ENCODE data around the gene AUH. TPM values are rescaled to one million over a fixed set of nuclear protein-coding genes. Genes with fewer than 3 reads are reported as not detected.
"Not testable (repeated sequence)": the region's sequence is repeated elsewhere in the genome, so short reads cannot be mapped to it uniquely, and the experiment has no call there.

The AUH gene
- total and polyA plus RNA-seq, 9 of the 15 experiments (the other 6 are each of a cell fraction or from before 2014, with no cell fraction given) = 3.4 to 29.0 (median 10.1) TPM

DNA sequence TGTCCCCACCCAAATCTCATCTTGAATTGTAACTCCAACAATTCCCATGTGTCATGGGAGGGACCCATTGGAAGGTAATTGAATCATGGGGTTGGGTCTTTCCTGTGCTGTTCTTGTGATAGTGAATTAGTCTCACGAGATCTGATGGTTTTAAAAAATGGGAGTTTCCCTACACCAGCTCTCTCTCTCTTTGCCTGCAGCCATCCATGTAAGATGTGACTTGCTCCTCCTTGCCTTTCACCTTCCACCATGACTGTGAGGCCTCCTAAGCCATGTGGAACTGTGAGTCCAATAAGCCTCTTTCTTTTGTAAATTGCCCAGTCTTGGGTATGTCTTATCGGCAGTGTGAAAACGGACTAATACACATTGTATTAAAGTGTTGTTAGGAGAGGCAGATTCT is 16.3 kb upstream of the AUH start:
- FAIRE-seq; in situ Hi-C loops (cut with MboI); H3K36me3 ChIP-seq (ENCODE audit: control insufficient read depth, insufficient read depth, low read length); H3K27me3 ChIP-seq (ENCODE audit: control insufficient read depth in 2 of 2, insufficient read depth in 2 of 2, low read length in 2 of 2); H3K4me1 ChIP-seq (replicated peaks in 1 of 2; ENCODE audit: control insufficient read depth in 2 of 2, insufficient read depth in 2 of 2, low read length in 2 of 2); DNase-seq (ENCODE audit: extremely low read depth in 1 of 4, low spot score in 3 of 4); H3K79me2 ChIP-seq (ENCODE audit: control insufficient read depth, insufficient read depth, low read length); H3K9me1 ChIP-seq (ENCODE audit: control insufficient read depth, insufficient read depth, low read length); POLR2A ChIA-PET; H3K9me3 ChIP-seq (replicated peaks; ENCODE audit: control insufficient read depth, insufficient read depth, low read depth, low read length); CTCF ChIA-PET (ENCODE audit: low intra/inter-chr PET ratio); H4K20me1 ChIP-seq (replicated peaks; ENCODE audit: control insufficient read depth, insufficient read depth, low read length); H3K4me2 ChIP-seq (ENCODE audit: insufficient read depth, low read length); intact Hi-C loops (cut with micrococcal nuclease); H3K9ac ChIP-seq (ENCODE audit: insufficient read depth in 1 of 2, low read depth in 2 of 2, low read length in 2 of 2); H3K4me3 ChIP-seq; H2AFZ ChIP-seq (ENCODE audit: low read depth, low read length); BruUV-seq (replicated peaks); H3K27ac ChIP-seq (ENCODE audit: extremely low read depth, low read depth, low read length); ATAC-seq: not testable (repeated sequence)
- 47% methylated on average over 3 of the region's 3 CpGs for WGBS (ENCODE audit: insufficient coverage, low coverage, missing lambda C conversion rate)
- TF ChIP-seq CC2D1A (IDR thresholded peaks at IDR 0.05) = 0 out of 2 replicates have a peak, but pooled peaks have one; percentile 13
- TF ChIP-seq ZNF431 (CRISPR knock-in tag; IDR thresholded peaks at IDR 0.05) = peak; percentile 97
- 0 out of 4 replicates have a peak, but pooled peaks of 1 of the 2 experiments have one; percentile 21 for TF ChIP-seq TRIM24 (IDR thresholded peaks at IDR 0.05)
- TF ChIP-seq ZFP36 (IDR thresholded peaks at IDR 0.05; ENCODE audit: low read depth, low read length, partially characterized antibody) = peak; percentile 19

DNA sequence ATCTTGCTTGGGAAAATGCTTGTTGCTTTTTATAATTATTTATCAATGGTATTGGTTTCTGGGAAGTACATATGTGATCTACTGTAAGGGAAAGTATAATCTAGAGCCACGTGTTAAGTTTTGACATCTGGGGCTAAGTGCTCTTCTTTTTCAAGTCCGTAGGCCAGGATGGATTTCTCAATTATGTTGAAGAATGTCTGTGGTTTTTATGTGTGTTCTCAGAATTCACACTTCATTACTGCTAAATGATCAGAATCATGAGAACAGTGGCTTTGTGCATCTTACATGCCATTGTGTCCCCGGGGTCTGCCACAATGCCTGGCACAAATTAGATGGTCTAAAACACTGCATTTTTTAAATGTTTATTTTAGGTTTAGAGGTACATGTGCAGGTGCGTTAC is 14.5 kb upstream of the AUH start:
- 0 out of 2 replicates have a peak overlapping the region, but pooled peaks have one; percentile 3 for H2AFZ ChIP-seq (ENCODE audit: low read depth, low read length)
- H3K9ac ChIP-seq (ENCODE audit: insufficient read depth in 1 of 2, low read depth in 2 of 2, low read length in 2 of 2) = no peak overlapping the region
- ATAC-seq (no peak), DNase-seq (ENCODE audit: extremely low read depth in 1 of 4, low spot score in 3 of 4) (no peak), FAIRE-seq (no peak)
- H3K4me1 ChIP-seq (replicated peaks in 1 of 2; ENCODE audit: control insufficient read depth in 2 of 2, insufficient read depth in 2 of 2, low read length in 2 of 2) = no peaks in the 10 kb centered on the region
- no peaks in the 10 kb centered on the region for H3K9me3 ChIP-seq (replicated peaks; ENCODE audit: control insufficient read depth, insufficient read depth, low read depth, low read length)
- intact Hi-C loops (cut with micrococcal nuclease) = no loop called here
- no peaks in the 10 kb centered on the region for H3K36me3 ChIP-seq (ENCODE audit: control insufficient read depth, insufficient read depth, low read length)
- in situ Hi-C loops (cut with MboI) = no loop called here
- no peaks in the 10 kb centered on the region for H3K9me1 ChIP-seq (ENCODE audit: control insufficient read depth, insufficient read depth, low read length)
- ChIA-PET CTCF (ENCODE audit: low intra/inter-chr PET ratio) (no interaction called here), POLR2A (no interaction called here)
- no peak overlapping the region for H3K4me3 ChIP-seq
- H3K27me3 ChIP-seq (ENCODE audit: control insufficient read depth in 2 of 2, insufficient read depth in 2 of 2, low read length in 2 of 2) = 0 out of 5 replicates have a peak, but pooled peaks cover 0 to 2% of the 10 kb centered on the region in 2 experiments
- H3K27ac ChIP-seq (ENCODE audit: extremely low read depth, low read depth, low read length) = no peak overlapping the region
- H4K20me1 ChIP-seq (replicated peaks; ENCODE audit: control insufficient read depth, insufficient read depth, low read length) = no peaks in the 10 kb centered on the region
- no peak overlapping the region for H3K4me2 ChIP-seq (ENCODE audit: insufficient read depth, low read length)
- H3K79me2 ChIP-seq (ENCODE audit: control insufficient read depth, insufficient read depth, low read length) = no peaks in the 10 kb centered on the region
- TF ChIP-seq, protein P1, sequence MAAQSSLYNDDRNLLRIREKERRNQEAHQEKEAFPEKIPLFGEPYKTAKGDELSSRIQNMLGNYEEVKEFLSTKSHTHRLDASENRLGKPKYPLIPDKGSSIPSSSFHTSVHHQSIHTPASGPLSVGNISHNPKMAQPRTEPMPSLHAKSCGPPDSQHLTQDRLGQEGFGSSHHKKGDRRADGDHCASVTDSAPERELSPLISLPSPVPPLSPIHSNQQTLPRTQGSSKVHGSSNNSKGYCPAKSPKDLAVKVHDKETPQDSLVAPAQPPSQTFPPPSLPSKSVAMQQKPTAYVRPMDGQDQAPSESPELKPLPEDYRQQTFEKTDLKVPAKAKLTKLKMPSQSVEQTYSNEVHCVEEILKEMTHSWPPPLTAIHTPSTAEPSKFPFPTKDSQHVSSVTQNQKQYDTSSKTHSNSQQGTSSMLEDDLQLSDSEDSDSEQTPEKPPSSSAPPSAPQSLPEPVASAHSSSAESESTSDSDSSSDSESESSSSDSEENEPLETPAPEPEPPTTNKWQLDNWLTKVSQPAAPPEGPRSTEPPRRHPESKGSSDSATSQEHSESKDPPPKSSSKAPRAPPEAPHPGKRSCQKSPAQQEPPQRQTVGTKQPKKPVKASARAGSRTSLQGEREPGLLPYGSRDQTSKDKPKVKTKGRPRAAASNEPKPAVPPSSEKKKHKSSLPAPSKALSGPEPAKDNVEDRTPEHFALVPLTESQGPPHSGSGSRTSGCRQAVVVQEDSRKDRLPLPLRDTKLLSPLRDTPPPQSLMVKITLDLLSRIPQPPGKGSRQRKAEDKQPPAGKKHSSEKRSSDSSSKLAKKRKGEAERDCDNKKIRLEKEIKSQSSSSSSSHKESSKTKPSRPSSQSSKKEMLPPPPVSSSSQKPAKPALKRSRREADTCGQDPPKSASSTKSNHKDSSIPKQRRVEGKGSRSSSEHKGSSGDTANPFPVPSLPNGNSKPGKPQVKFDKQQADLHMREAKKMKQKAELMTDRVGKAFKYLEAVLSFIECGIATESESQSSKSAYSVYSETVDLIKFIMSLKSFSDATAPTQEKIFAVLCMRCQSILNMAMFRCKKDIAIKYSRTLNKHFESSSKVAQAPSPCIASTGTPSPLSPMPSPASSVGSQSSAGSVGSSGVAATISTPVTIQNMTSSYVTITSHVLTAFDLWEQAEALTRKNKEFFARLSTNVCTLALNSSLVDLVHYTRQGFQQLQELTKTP (IDR thresholded peaks at IDR 0.05; ENCODE audit: low read depth in 1 of 2, partially characterized antibody in 2 of 2) = no peak
- TF ChIP-seq GATAD2A (IDR thresholded peaks at IDR 0.05) = no peak
- WGBS (ENCODE audit: insufficient coverage, low coverage, missing lambda C conversion rate) = 30% methylated on average over 4 of the region's 4 CpGs
- no TSS peak for BruUV-seq (replicated peaks)

Data from K562 (cell line).